HG03025 (cell line): ENCODE results near the gene SYNCRIP.
"Not testable (repeated sequence)": the region's sequence is repeated elsewhere in the genome, so short reads cannot be mapped to it uniquely, and the experiment has no call there.

Experiments
- ATAC-seq: cut with Tn5 transposase; IDR thresholded peaks from one replicate; pipeline ENCODE4 v1.9.1; 2021; ENCODE audit warnings: mild to moderate bottlenecking, moderate library complexity; ENCODE audit not compliant: unreplicated experiment, low FRiP score

Gene SYNCRIP

GRCh38 chr6:85642774-85643536 is at the start of gene SYNCRIP:
Gene SYNCRIP, minus strand, starts transcription at chr6:85642886. Its CDS starts 1,447 bp downstream, at chr6:85641439.
- peak; percentile 70 for ATAC-seq

GRCh38 chr6:85691478-85691877 is 48.8 kb upstream of the SYNCRIP start:
- ATAC-seq: no peak

DNA sequence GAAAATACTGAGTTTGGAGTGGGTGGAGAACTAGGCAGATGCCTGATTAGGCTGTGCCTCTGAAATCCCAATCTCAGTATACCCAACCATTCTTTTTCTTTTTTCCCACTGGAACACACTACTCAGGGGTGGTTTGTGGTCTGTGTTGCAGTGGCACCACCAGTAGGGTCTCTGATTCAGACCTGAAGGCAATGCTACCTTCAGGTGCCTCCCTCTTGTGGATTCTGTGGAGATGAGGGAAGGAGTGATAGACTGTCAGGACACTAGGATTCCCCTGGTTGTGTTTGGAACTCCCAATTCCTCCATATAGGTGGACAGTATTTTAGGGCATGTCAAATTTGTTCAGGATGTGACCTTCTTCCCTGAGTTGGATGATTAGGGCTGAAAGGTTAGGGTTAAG is 47.4 kb upstream of the SYNCRIP start:
- no peak for ATAC-seq

- ATAC-seq: peak; percentile 97
Observed at GRCh38 chr6:85685713-85686112, 43.0 kb upstream of the SYNCRIP start.

DNA sequence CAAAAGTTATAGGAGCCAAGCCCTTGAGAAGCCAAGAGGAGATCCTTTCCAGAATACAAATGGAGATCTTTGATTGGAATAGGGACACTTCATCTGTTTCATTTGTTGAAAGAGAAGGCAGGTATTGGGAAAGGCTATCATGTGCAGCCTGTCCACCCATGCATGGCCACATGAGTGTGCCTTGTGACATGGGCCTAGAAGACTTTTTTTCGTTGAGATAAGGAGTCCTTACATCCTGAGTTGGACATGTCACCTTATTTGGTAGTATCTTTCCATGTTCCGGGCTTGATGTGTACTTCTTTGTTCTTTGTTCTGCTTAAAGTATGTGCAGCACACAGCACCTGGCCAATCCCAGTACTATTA is 42.1 kb upstream of the SYNCRIP start:
- ATAC-seq: no peak

DNA sequence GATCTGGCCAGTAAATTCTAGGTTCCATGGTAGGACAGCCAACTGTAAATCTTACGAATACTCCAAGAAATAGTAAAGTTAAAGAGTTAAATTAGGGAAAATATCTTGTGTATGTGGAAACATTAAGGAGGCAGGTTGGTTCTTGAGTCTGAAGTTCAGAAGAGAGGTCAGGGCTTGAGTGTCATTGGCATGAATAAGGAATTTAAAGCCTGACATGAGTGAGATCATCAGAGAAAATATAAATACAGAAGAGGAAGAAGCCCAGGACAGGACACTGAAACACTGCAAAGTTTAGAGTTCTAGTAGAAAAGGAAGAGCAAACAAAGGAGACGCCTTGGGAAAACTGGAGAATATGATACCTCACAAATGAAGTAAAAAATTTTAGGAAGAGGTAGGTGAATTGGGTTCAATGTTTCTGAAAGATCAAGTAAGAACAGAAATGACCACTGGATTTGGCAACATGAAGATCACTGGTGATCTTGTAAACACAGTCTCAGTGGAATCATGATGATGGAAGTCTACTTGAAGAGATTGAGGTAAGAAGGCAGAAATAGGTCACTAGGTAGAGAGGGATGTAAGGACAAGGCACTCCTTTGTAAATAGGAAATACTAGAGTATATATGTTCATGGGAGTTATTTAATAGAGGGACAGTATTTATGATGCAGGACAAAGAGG is 41.6 kb upstream of the SYNCRIP start:
- ATAC-seq: no peak

DNA sequence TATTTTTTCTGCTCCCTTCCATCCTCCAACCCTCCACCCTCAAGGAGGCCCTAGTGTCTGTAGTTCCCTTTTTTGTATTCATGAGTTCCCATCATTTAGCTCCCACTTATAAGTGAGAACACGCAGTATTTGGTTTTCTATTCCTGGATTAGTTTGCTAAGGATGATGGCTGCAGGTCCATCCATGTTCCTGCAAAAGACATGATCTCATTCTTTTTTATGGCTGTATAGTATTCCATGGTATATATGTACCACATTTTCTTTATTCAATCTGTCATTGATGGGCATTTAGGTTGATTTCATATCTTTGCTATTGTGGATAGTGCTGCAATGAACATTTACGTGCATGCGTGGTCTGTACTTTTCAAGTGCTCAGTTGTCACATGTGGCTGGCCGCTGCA is 39.2 kb upstream of the SYNCRIP start:
- ATAC-seq: not testable (repeated sequence)

GRCh38 chr6:85680388-85680787 is 37.7 kb upstream of the SYNCRIP start:
- no peak for ATAC-seq

GRCh38 chr6:85679445-85680123 is 36.9 kb upstream of the SYNCRIP start:
- ATAC-seq: no peak

DNA sequence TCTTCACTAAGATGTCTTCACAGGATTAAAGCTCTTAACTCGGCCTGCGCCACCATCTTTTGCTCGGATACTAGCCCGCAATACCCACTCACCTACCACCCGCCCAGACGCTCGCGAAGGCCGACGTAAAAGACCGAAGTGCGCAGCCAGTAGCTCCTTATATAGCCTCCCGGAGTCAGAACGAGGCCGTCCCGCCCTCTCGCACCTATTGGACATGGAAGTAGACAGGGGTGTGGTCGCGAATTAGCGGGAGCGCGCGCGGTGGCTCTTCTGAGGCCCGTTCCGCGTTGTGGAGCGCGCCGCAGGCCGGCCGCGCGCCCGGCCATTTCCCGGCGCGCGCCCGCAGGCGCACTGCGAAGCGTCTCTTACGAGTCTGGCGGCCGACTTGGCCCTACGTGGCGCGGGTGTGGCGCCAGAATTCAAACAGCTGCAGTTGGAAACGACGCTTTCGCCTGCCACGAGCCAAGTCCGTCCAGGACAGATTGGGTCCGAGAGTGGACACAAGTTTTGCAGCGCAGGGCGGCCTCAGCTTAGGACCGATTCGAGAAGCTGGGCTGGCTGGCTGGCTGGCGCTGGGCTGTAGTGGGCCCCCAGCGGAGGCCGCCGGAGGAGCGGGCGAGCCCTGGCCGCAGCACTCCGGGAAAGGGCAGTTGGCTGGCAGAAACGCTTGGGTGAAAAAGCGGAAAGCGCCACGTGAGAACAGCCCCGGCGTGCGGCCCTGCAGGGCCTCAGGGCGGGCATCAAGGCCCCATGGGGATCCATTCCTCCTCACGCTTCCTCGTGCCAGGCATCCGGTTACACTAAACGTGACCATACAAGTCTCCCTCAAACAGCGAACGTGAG is 36.1 kb upstream of the SYNCRIP start:
- ATAC-seq: peak; percentile 73

- ATAC-seq: no peak
Observed at GRCh38 chr6:85678026-85678601, 35.4 kb upstream of the SYNCRIP start.

DNA sequence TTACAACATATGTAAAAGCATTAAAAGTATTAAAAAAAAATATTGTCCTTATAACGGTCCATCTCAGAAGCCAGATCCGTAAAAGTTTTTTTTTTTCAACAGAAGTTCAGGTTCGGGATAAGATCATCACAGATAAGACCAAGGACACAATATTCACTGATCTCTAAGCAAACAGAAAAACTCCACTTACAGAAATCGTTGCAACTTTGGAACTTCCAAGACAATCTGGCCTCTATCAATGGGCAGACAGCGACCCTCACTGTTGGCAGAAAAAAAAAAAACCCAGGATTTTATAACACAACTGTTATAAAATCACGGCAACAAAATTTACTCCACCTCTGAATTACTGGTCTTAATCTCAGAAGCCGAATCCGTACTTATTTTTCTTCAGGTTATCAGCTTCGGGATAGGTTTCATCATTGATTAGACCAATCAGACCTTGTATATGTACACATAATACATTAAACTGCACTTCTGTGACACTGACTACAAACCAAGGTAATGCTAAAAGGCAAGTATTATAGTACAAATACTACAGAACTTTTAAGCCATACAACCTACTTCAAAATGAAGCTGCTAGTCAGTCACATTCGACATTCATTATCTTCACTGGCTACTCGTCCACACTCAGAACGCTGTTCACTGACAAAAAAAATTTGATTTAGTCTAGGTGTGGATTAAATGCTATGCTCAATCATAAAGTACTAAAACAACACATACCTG is 34.7 kb upstream of the SYNCRIP start:
- no peak for ATAC-seq

DNA sequence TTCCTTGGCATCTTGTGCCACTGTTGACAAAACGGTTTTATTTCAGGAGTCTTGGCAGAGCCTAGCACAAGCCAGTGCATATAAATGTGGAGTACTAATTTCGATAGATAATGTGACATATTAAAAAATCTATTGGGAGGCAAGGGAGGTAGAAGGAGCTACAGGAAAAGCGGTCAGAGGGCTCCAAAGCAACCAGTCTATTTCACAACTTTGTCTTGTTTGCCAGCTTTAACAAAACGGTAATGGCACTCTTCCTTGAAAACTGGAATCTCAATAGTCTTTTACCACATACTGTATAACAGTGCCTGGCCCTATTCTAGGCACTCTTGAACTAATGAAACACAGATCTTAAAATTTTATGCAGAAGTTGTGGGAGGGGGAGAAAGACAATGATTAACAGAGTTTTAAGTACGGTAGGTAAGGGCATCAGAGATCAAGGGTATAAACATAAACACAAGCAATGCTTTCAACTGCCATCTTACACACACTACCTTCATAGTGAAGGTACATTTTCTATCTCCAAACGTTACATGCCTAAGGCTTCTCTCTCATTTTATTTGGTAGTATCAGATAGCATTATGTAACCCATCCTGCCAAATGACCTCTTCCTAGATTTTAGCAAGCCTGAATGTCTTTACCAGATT is 33.5 kb upstream of the SYNCRIP start:
- no peak for ATAC-seq

DNA sequence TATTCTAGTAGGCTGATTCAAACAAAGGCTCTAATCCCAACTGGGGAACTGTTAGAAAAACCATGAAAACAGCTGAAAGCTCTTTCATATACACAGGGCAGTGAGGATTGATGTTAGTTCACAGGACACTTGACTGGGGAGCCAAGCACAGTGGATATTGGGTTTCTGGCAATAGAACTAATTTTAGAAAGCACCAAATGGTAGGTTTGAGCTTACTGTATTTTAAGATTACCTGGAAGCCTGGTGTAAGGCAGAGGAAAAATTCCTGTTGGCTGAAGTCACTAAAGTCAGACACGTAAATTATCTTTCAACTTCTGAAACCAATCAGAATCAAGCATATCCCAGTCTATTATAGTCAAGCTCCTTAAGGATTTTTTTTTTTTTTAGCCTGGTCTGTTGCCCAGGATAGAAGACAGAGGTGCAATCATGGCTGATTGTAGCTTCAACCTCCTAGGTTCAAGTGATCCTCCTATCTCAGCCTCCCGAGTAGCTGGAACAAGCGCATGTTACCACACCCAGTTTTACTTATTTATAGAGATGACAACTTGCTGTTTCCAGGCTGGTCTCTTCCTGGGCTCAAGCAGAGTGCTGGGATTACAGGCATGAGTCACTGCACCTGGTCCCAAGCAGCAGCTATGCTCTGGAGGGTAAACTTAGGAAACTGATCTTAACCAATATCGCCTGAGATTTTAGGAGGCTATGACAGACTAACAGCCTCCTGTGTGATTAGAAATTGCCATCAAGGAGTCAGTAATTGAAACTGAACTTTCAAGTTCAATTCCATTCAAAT is 32.5 kb upstream of the SYNCRIP start:
- ATAC-seq: no peak

DNA sequence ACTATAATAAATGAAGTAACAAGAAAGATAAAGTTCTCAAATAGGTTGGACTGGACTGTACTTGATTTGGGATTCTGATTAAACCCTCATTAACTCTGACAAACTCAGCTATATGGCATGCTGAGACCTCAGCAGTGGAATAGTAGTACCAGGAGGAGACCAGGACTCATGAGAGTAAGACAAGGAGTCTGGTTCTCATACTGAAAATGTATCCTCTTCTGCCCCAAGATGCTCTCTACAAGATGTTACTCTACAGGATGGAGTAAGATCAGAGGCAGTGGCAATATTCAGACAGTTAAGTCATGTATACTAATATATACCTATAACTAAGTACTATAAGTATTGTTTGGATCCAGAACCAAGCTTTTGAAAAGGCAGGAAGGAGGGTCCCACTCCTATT is 31.9 kb upstream of the SYNCRIP start:
- ATAC-seq: no peak

- ATAC-seq: no peak
Observed at GRCh38 chr6:85673198-85674139, 30.8 kb upstream of the SYNCRIP start.

GRCh38 chr6:85672623-85673022 is 29.9 kb upstream of the SYNCRIP start:
- no peak for ATAC-seq
